ENCODE data around the gene POLR2C.

Gene POLR2C

GRCh38 chr16:57513371-57514102 lies 51.1 kb downstream of the POLR2C start:
- H3K27ac ChIP-seq (ENCODE audit: low read length) = no peak overlapping the region
- TF ChIP-seq CTCF (IDR thresholded peaks at IDR 0.05; ENCODE audit: low read depth, low read length) (no peak), EZH2phosphoT487 (IDR thresholded peaks at IDR 0.05; ENCODE audit: low read depth) (no peak)
- H3K4me3 ChIP-seq (ENCODE audit: low read length) = no peak overlapping the region
- H3K36me3 ChIP-seq (replicated peaks; ENCODE audit: low read depth, low read length) = no peaks in the 10 kb centered on the region
- no peak overlapping the region for H3K9ac ChIP-seq (ENCODE audit: low read length)
- H3K4me1 ChIP-seq (ENCODE audit: low read length) = no peaks in the 10 kb centered on the region
- no peaks in the 10 kb centered on the region for H4K20me1 ChIP-seq (ENCODE audit: insufficient read depth, low read length)
- no peaks in the 10 kb centered on the region for H3K79me2 ChIP-seq (ENCODE audit: low read length)
- H3K4me2 ChIP-seq (ENCODE audit: low read length) = no peak overlapping the region
- peaks cover 25% of the 10 kb centered on the region for H3K27me3 ChIP-seq (ENCODE audit: low read depth, low read length)
- H2AFZ ChIP-seq (ENCODE audit: low read depth, low read length) = no peak overlapping the region
- no peaks in the 10 kb centered on the region for H3K9me3 ChIP-seq (ENCODE audit: insufficient read depth, low read length)

- no peaks in the 10 kb centered on the region for H3K36me3 ChIP-seq (replicated peaks; ENCODE audit: low read depth, low read length)
- no peaks in the 10 kb centered on the region for H3K9me3 ChIP-seq (ENCODE audit: insufficient read depth, low read length)
- H3K4me1 ChIP-seq (ENCODE audit: low read length) = no peaks in the 10 kb centered on the region
- H3K27ac ChIP-seq (ENCODE audit: low read length) = no peak overlapping the region
- H3K9ac ChIP-seq (ENCODE audit: low read length) = no peak overlapping the region
- H3K4me3 ChIP-seq (ENCODE audit: low read length) = no peak overlapping the region
- H2AFZ ChIP-seq (ENCODE audit: low read depth, low read length) = no peak overlapping the region
- no peaks in the 10 kb centered on the region for H4K20me1 ChIP-seq (ENCODE audit: insufficient read depth, low read length)
- peaks cover 24% of the 10 kb centered on the region for H3K27me3 ChIP-seq (ENCODE audit: low read depth, low read length)
- H3K4me2 ChIP-seq (ENCODE audit: low read length) = no peak overlapping the region
- no peaks in the 10 kb centered on the region for H3K79me2 ChIP-seq (ENCODE audit: low read length)
- TF ChIP-seq EZH2phosphoT487 (IDR thresholded peaks at IDR 0.05; ENCODE audit: low read depth) = no peak
- no peak for TF ChIP-seq CTCF (IDR thresholded peaks at IDR 0.05; ENCODE audit: low read depth, low read length)
Observed at GRCh38 chr16:57514371-57514770, 51.9 kb downstream of the POLR2C start.

- Histone ChIP-seq H3K4me3 (ENCODE audit: low read length) (no peak overlapping the region), H3K4me2 (ENCODE audit: low read length) (no peak overlapping the region), H3K27ac (ENCODE audit: low read length) (no peak overlapping the region), H3K27me3 (ENCODE audit: low read depth, low read length) (peaks cover 18% of the 10 kb centered on the region), H3K36me3 (replicated peaks; ENCODE audit: low read depth, low read length) (no peaks in the 10 kb centered on the region), H2AFZ (ENCODE audit: low read depth, low read length) (no peak overlapping the region), H3K9ac (ENCODE audit: low read length) (no peak overlapping the region), H3K9me3 (ENCODE audit: insufficient read depth, low read length) (no peaks in the 10 kb centered on the region), H3K79me2 (ENCODE audit: low read length) (no peaks in the 10 kb centered on the region), H3K4me1 (ENCODE audit: low read length) (0 out of 2 replicates have a peak, but pooled peaks cover 2% of the 10 kb centered on the region), H4K20me1 (ENCODE audit: insufficient read depth, low read length) (no peaks in the 10 kb centered on the region)
- no peak for TF ChIP-seq EZH2phosphoT487 (IDR thresholded peaks at IDR 0.05; ENCODE audit: low read depth)
- no peak for TF ChIP-seq CTCF (IDR thresholded peaks at IDR 0.05; ENCODE audit: low read depth, low read length)
Observed at GRCh38 chr16:57514791-57515600, 52.5 kb downstream of the POLR2C start.

- H3K9ac ChIP-seq (ENCODE audit: low read length) = no peak overlapping the region
- no peak overlapping the region for H3K4me3 ChIP-seq (ENCODE audit: low read length)
- H3K36me3 ChIP-seq (replicated peaks; ENCODE audit: low read depth, low read length) = no peaks in the 10 kb centered on the region
- H3K27me3 ChIP-seq (ENCODE audit: low read depth, low read length) = peaks cover 10% of the 10 kb centered on the region
- TF ChIP-seq CTCF (IDR thresholded peaks at IDR 0.05; ENCODE audit: low read depth, low read length) = no peak
- H3K4me1 ChIP-seq (ENCODE audit: low read length) = 0 out of 2 replicates have a peak, but pooled peaks cover 4% of the 10 kb centered on the region
- no peaks in the 10 kb centered on the region for H3K9me3 ChIP-seq (ENCODE audit: insufficient read depth, low read length)
- no peak overlapping the region for H3K27ac ChIP-seq (ENCODE audit: low read length)
- no peaks in the 10 kb centered on the region for H3K79me2 ChIP-seq (ENCODE audit: low read length)
- H2AFZ ChIP-seq (ENCODE audit: low read depth, low read length) = no peak overlapping the region
- no peak overlapping the region for H3K4me2 ChIP-seq (ENCODE audit: low read length)
- H4K20me1 ChIP-seq (ENCODE audit: insufficient read depth, low read length) = no peaks in the 10 kb centered on the region
Observed at GRCh38 chr16:57516176-57516725, 53.8 kb downstream of the POLR2C start.

Measured in OCI-LY3 (cell line).